K562 (cell line): ENCODE results near the gene BRAT1. TPM values are rescaled to one million over a fixed set of nuclear protein-coding genes. Genes with fewer than 3 reads are reported as not detected.

Experiments
- CTBP1 ChIP-seq: fragments of 450-650 bp; IDR thresholded peaks from 2 replicates; pipeline ENCODE4 v1.6.1; 2016; ENCODE audit warnings: borderline replicate concordance
- EP300 ChIP-seq: IDR thresholded peaks from 2 replicates; pipeline ENCODE4 v1.6.1; 2012; ENCODE audit warnings: low read length, improper control_type of control experiment
- ETV5 ChIP-seq: sonication (generic); formaldehyde crosslinking; IDR thresholded peaks from 2 replicates; pipeline ENCODE4 v1.4.0; 2020; ENCODE audit warnings: low read depth, mild to moderate bottlenecking, missing genetic modification reagents
- HES1 ChIP-seq: fragments of 450-650 bp; IDR thresholded peaks from 2 replicates; pipeline ENCODE4 v1.6.1; 2016; ENCODE audit warnings: low read depth, mild to moderate bottlenecking, moderate library complexity
- KDM1A ChIP-seq, 2 experiments: fragments of 450-650 bp; IDR thresholded peaks; 2 replicates each; pipeline ENCODE4 v1.6.1; 2016; ENCODE audit warnings: mild to moderate bottlenecking in 2 of 2
- MYNN ChIP-seq, 2 experiments: sonication (generic); formaldehyde crosslinking in 1 of 2; IDR thresholded peaks; 2 replicates each; pipeline versions ENCODE4 v1.5.0 to v1.6.1; 2016 to 2020; ENCODE audit warnings: antibody characterized with exemption in 1 of 2, missing genetic modification reagents in 1 of 2
- RBM34 ChIP-seq: fragments of 200-400 bp; formaldehyde crosslinking; IDR thresholded peaks from 2 replicates; pipeline ENCODE4 v1.6.1; 2018; ENCODE audit warnings: low read length, borderline replicate concordance; ENCODE audit not compliant: insufficient read depth
- RCOR1 ChIP-seq, 2 experiments: IDR thresholded peaks; 2 replicates each; pipeline ENCODE4 v1.6.1; 2012; ENCODE audit warnings: low read depth in 2 of 2, low read length in 2 of 2, borderline replicate concordance in 1 of 2, improper control_type of control experiment in 1 of 2
- SMAD2 ChIP-seq: fragments of 150-350 bp; IDR thresholded peaks from 2 replicates; pipeline ENCODE4 v1.6.1; 2014; ENCODE audit warnings: low read depth, mild to moderate bottlenecking, low read length
- SMARCB1 ChIP-seq: IDR thresholded peaks from 2 replicates; pipeline ENCODE4 v1.6.1; 2011; ENCODE audit warnings: improper control_type of control experiment, low read depth; ENCODE audit not compliant: insufficient read length
- ZBTB43 ChIP-seq: sonication (generic); formaldehyde crosslinking; IDR thresholded peaks from 2 replicates; pipeline ENCODE4 v1.8.0; 2023; ENCODE audit warnings: mild to moderate bottlenecking, missing genetic modification reagents
- ZNF436 ChIP-seq: fragments of 250-450, 450-650 bp; sonication (Bioruptor Pico); formaldehyde crosslinking; IDR thresholded peaks from 2 replicates; pipeline ENCODE4 v1.7.0; 2020; ENCODE audit warnings: mild to moderate bottlenecking
- polyA plus RNA-seq, 8 experiments: library from polyadenylated mRNA; depleted of rRNA in 4 of 8; stranded (reverse) in 5 of 8; unstranded in 3 of 8; fragments of >200 nt; fragmentation: Nextera tagmentation in 2 of 8; fragmentation: Illumina TruSeq in 1 of 8; extraction: Ambion mirVana in 2 of 8; extraction: Trizol in 1 of 8; gene quantifications; 2 replicates each; pipeline versions ENCODE4 v1.2.1 to v1.2.3, GENCODE V29; 2011 to 2014; ENCODE audit warnings: inconsistent platforms in 1 of 8, missing spikeins in 1 of 8
- total RNA-seq, 7 experiments: library from RNA; depleted of rRNA in 6 of 7; stranded (reverse); fragments of >200 nt in 6 of 7; fragmentation: Illumina TruSeq in 2 of 7; extraction: Trizol in 2 of 7; gene quantifications; 2 replicates each; pipeline versions ENCODE4 v1.2.1 to v1.2.3, GENCODE V29; 2011 to 2021; ENCODE audit warnings: low replicate concordance in 1 of 7
- TF ChIP-seq, protein P1 (sequence below), 2 experiments: fragments of 450-650 bp; IDR thresholded peaks; 2 replicates each; pipeline ENCODE4 v1.6.1; 2016; ENCODE audit warnings: mild to moderate bottlenecking in 2 of 2, borderline replicate concordance in 1 of 2, low read depth in 1 of 2, moderate library complexity in 1 of 2
- TF ChIP-seq, protein P2 (sequence below): sonication (generic); formaldehyde crosslinking; IDR thresholded peaks from 2 replicates; pipeline ENCODE4 v1.8.1; 2023; ENCODE audit warnings: mild to moderate bottlenecking, missing genetic modification reagents

BRAT1 gene
- total and polyA plus RNA-seq, 9 of the 15 experiments (the other 6 are each of a cell fraction or from before 2014, with no cell fraction given) = 0.13 to 49.6 (median 10.5) TPM

DNA sequence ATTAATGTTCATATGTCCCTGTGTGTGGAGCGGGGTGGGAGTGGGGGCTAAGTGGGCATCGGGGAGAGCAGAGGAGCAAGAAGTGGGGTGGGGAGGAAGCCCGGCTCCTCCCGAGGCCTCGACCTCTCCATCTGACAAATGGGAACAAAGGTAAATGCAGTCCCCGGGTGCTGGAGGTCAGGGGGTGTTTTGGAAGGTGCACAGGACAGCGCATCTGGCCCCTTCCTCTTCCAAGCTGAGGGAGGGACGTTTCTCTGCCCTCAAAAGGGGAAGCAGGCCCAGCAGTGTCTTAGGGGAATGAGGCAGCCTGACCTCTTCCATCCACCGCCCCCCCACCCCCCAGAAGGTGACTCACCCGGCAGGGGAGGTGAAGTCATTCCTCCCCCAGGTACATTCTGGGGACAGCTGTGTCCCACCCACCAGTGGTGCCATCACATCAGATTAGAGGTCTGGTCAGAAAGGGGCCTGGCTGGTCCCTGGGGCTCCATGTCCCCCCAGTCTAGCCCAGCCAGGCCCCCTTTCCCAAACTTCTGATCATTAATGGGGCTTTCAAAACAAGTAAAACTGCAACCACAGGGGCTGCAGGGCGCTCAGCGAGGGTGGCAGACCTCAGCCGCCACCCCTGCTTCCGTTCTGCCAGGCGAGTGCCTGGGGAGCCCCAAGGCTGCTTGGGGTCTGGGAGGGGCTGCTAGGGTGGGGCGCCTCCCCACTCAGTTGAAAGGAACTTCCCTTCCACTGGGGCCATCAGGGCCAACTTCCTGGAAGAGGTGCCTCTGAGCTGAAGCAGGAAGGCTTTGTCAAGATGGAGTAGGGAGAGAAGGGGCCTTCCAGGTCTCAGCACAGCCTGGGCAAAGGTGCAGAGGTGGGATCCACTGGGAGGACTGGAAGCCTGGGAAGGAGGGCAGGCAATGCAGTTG, 25.0 kb downstream of the BRAT1 start (continued):
- no peak for TF ChIP-seq HES1
- peak; percentile 21; the same call in 1 of the 2 replicates for TF ChIP-seq ETV5
- no peak for TF ChIP-seq ZBTB43 (CRISPR knock-in tag)
- peak; percentile 36 to 60; a peak in 3 of 4 replicates for TF ChIP-seq KDM1A (IDR thresholded peaks at IDR 0.05)
- no peak for TF ChIP-seq SMAD2
- TF ChIP-seq, protein P1, sequence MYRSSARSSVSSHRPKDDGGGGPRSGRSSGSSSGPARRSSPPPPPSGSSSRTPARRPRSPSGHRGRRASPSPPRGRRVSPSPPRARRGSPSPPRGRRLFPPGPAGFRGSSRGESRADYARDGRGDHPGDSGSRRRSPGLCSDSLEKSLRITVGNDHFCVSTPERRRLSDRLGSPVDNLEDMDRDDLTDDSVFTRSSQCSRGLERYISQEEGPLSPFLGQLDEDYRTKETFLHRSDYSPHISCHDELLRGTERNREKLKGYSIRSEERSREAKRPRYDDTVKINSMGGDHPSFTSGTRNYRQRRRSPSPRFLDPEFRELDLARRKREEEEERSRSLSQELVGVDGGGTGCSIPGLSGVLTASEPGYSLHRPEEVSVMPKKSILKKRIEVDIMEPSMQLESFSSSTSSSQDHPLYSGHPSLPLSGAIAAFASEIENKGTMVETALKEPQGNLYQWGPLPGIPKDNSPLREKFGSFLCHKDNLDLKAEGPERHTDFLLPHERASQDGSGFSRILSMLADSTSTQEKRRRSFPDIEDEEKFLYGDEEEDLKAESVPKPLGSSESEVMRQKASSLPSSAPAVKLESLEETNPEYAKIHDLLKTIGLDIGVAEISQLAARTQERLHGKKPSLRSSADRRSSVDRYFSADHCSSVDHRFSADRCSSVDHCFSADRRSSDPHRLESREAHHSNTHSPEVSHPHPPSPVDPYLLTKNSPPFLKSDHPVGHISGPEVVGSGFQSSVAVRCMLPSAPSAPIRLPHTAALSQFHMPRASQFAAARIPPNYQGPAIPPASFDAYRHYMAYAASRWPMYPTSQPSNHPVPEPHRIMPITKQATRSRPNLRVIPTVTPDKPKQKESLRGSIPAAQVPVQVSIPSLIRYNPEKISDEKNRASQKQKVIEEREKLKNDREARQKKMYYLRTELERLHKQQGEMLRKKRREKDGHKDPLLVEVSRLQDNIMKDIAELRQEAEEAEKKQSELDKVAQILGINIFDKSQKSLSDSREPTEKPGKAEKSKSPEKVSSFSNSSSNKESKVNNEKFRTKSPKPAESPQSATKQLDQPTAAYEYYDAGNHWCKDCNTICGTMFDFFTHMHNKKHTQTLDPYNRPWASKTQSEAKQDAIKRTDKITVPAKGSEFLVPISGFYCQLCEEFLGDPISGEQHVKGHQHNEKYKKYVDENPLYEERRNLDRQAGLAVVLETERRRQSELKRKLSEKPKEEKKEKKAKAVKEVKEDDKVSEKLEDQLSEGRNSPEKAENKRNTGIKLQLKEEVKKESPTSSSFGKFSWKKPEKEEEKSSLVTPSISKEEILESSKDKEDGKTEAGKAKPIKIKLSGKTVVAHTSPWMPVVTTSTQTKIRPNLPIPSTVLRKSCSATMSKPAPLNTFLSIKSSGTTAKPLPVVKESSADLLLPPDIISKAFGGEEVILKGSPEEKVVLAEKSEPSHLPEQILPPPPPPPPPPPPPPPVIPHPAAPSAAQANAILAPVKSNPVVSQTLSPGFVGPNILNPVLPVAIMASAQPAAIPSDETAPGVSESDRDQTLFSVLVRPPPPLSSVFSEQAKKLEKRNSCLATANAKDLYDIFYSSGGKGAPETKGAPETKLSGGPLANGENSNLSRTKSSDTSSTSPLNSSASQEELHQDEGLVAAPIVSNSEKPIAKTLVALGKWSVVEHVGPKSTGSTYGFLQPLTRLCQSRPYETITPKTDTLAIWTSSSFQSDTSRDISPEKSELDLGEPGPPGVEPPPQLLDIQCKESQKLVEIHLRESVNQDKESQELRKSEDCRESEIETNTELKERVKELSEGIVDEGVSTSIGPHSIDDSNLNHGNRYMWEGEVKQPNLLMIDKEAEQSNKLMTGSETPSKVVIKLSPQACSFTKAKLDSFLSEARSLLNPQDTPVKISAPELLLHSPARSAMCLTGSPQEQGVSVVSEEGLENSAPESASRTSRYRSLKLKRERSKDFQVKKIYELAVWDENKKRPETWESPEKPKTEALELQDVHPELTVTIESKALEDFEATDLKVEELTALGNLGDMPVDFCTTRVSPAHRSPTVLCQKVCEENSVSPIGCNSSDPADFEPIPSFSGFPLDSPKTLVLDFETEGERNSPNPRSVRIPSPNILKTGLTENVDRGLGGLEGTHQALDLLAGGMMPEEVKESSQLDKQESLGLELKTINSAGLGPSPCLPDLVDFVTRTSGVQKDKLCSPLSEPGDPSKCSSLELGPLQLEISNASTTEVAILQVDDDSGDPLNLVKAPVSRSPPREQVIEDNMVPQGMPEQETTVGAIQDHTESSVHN (IDR thresholded peaks at IDR 0.05; ENCODE audit: borderline replicate concordance in 1 of 2, low read depth in 1 of 2) = no peak
- TF ChIP-seq ZNF436 = peak; percentile 68; the same call in 1 of the 2 replicates
- TF ChIP-seq, protein P2, sequence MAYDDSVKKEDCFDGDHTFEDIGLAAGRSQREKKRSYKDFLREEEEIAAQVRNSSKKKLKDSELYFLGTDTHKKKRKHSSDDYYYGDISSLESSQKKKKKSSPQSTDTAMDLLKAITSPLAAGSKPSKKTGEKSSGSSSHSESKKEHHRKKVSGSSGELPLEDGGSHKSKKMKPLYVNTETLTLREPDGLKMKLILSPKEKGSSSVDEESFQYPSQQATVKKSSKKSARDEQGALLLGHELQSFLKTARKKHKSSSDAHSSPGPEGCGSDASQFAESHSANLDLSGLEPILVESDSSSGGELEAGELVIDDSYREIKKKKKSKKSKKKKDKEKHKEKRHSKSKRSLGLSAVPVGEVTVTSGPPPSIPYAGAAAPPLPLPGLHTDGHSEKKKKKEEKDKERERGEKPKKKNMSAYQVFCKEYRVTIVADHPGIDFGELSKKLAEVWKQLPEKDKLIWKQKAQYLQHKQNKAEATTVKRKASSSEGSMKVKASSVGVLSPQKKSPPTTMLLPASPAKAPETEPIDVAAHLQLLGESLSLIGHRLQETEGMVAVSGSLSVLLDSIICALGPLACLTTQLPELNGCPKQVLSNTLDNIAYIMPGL = no peak
- no peak for TF ChIP-seq RBM34
- TF ChIP-seq SMARCB1 = no peak
- TF ChIP-seq MYNN (IDR thresholded peaks at IDR 0.05) = peak; percentile 76
- TF ChIP-seq MYNN (CRISPR knock-in tag; IDR thresholded peaks at IDR 0.05) = no peak
- TF ChIP-seq CTBP1 = peak; percentile 59; the same call in 1 of the 2 replicates
- peak; percentile 27; the same call in 1 of the 2 replicates for TF ChIP-seq EP300
- peak in 1 of 2 experiments; percentile 36; a peak in 1 of 4 replicates for TF ChIP-seq RCOR1 (IDR thresholded peaks at IDR 0.05; ENCODE audit: borderline replicate concordance in 1 of 2, low read depth in 2 of 2, low read length in 2 of 2)
